Cardiac septum (tissue), 1 donor: Measurements from ENCODE around the gene UHRF1. TPM values are rescaled to one million over a fixed set of nuclear protein-coding genes. Genes with fewer than 3 reads are reported as not detected.
A peak's percentile ranks its signal among the peaks of the same experiment; 100 is the strongest.
"Not testable (repeated sequence)": the region's sequence is repeated elsewhere in the genome, so short reads cannot be mapped to it uniquely, and the experiment has no call there.

Experiments used
- DNase-seq: peaks from one replicate; pipeline ENCODE4 v3.0.0-alpha.2; 2020; ENCODE audit warnings: low spot score
- intact Hi-C: fragments of 100-400 bp; cut with DNase I; formaldehyde crosslinking; loops from one replicate; pipeline ENCODE4 v1.14.0; 2022
- long read RNA-seq: library from polyadenylated mRNA; unstranded; transcript quantifications from one replicate; pipeline ENCODE4 v2.0.0, GENCODE V29; 2021
- total RNA-seq: library from RNA; stranded (reverse); fragmentation: NEBNext Ultra II Directional; extraction: Animal tissue kit (Norgen Biotek cat#: 25700); gene quantifications from one replicate; pipeline ENCODE4 v1.2.1, GENCODE V29; 2021
- donor health status: DM: no; HTN: no; CAD: no.

The UHRF1 gene
- total RNA-seq: 1.00 TPM
- long read RNA-seq: 0 reads

GRCh38 chr19:4909156-4909896 lies at the start of gene UHRF1:
UHRF1 (plus strand) TSS chr19:4909501; CDS start chr19:4910886, 1,385 bp downstream.
- DNase-seq: no peak
- intact Hi-C loops: no loop called here

- intact Hi-C loops: no loop called here
These were observed 49.6 kb upstream of the UHRF1 start for GRCh38 chr19:4859697-4860096.

GRCh38 chr19:4861147-4861546 lies 48.2 kb upstream of the UHRF1 start:
- DNase-seq: no peak
- intact Hi-C loops: no loop called here

More at GRCh38 chr19:4859697-4860096, 49.6 kb upstream of the UHRF1 start:
- no peak for DNase-seq

- DNase-seq: peak; percentile 84
- intact Hi-C loops: loop anchor here (5.0 kb wide), 2 partner anchors 55 to 100 kb away; partner anchors contain the start of gene KDM4B
These were observed 42.5 kb upstream of the UHRF1 start for GRCh38 chr19:4866595-4867424.

- DNase-seq: peak; percentile 99
- intact Hi-C loops: loop anchor here (5.0 kb wide), 2 partner anchors 55 to 100 kb away; partner anchors contain the start of gene KDM4B
These were observed 41.6 kb upstream of the UHRF1 start, which contains the start of gene PLIN3 for GRCh38 chr19:4867534-4868285. PLIN3 (minus strand) TSS chr19:4867667; CDS start chr19:4861394, 6,273 bp downstream.

GRCh38 chr19:4868286-4868834 lies 40.9 kb upstream of the UHRF1 start:
- intact Hi-C loops: loop anchor here (5.0 kb wide), 2 partner anchors 56 to 99 kb away; partner anchors contain the start of gene KDM4B
- DNase-seq: no peak

GRCh38 chr19:4870025-4870700 lies 39.1 kb upstream of the UHRF1 start:
- intact Hi-C loops: no loop called here
- DNase-seq: peak; percentile 82

- intact Hi-C loops: loop anchor here (2.0 kb wide), 1 partner anchor 159 kb away; no protein-coding TSS in a partner anchor
- no peak for DNase-seq
These were observed 37.6 kb upstream of the UHRF1 start for GRCh38 chr19:4871711-4872110.

GRCh38 chr19:4873930-4874329 lies 35.4 kb upstream of the UHRF1 start:
- intact Hi-C loops: loop anchor here (1.0 to 2.0 kb wide), 2 partner anchors 37 to 157 kb away; no protein-coding TSS in a partner anchor
- DNase-seq: no peak

- intact Hi-C loops: no loop called here
- no peak for DNase-seq
These were observed 31.4 kb upstream of the UHRF1 start for GRCh38 chr19:4877753-4878490.

GRCh38 chr19:4878491-4878968 lies 30.8 kb upstream of the UHRF1 start:
- DNase-seq: no peak
- intact Hi-C loops: no loop called here

- intact Hi-C loops: no loop called here
- DNase-seq: no peak
These were observed 30.3 kb upstream of the UHRF1 start for GRCh38 chr19:4879041-4879440.

GRCh38 chr19:4882874-4883273 lies 26.4 kb upstream of the UHRF1 start:
- DNase-seq, intact Hi-C loops: not testable (repeated sequence)

GRCh38 chr19:4884993-4885392 lies 24.3 kb upstream of the UHRF1 start:
- intact Hi-C loops: not testable (repeated sequence)

GRCh38 chr19:4887803-4888202 lies 21.5 kb upstream of the UHRF1 start:
- intact Hi-C loops, DNase-seq: not testable (repeated sequence)

More at GRCh38 chr19:4884993-4885392, 24.3 kb upstream of the UHRF1 start:
- DNase-seq: not testable (repeated sequence)

GRCh38 chr19:4889034-4889815 lies 20.1 kb upstream of the UHRF1 start:
- intact Hi-C loops: no loop called here
- no peak for DNase-seq

- intact Hi-C loops: no loop called here
- DNase-seq: no peak
These were observed 18.2 kb upstream of the UHRF1 start for GRCh38 chr19:4891066-4891465.
